ENCODE data around the gene CCBE1. TPM values are rescaled to one million over a fixed set of nuclear protein-coding genes. Genes with fewer than 3 reads are reported as not detected.

Gene CCBE1
- total and polyA plus RNA-seq, 2 donors (not counting 1 experiment from before 2014, with no cell fraction given), result 122 TPM

DNA sequence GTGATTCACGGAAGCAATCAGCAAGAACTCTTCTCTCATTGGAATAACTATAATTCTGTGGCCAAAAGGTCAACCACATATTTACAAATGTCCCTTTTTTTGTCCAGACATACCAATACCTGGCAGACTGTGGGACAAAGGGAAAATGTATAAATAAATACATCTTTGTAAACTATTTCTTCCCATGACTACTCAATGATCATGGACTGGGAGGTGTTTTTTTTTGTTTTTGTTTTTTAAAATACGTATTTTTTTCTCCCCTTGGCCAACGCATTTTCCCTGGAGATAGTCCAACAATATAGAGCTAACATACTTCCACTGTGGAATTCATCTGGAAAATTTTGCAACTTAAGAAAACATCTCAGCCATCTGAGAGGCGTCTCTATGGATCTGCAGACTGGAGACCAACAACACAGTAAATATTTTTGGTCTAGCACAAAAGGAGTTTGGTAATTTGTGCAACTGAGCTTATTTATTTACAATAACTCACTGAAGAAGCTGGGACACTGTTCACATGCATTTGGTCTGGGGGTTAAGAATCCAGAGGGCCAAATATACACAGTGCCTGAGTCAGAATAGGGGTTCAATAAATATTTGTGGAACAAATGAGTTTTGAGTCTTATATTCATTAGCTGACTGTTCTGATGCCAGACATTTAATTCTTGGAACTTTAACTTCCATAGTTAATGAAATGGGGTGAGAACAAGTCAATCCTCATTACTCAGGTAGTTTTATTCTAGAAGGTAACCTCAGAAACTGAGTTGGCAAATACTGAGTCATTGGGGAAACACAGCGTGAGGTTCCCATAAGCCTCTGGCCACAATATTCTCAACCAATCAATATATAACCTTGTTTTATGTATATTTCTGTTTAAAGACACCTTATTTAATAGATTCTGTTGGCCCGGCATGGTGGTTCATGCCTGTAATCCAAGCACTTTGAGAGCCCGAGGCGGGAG lies 36.2 kb downstream of the CCBE1 start:
- peak; percentile 47 to 83 for DNase-seq (ENCODE audit: low read depth in 2 of 2)
- Histone ChIP-seq H4K20me1 (ENCODE audit: control insufficient read depth, extremely low read depth, insufficient read depth, low read length) (no peaks in the 10 kb centered on the region), H3K79me2 (ENCODE audit: control insufficient read depth, insufficient read depth, low read length) (peaks cover 93% of the 10 kb centered on the region), H3K36me3 (ENCODE audit: control insufficient read depth, insufficient read depth, low read length) (no peaks in the 10 kb centered on the region), H3K27ac (ENCODE audit: insufficient read depth, low read length) (peak overlapping the region; percentile 12), H3K4me3 (replicated peaks in 1 of 4; ENCODE audit: control extremely low read depth in 1 of 4, insufficient read depth in 1 of 4, low read depth in 3 of 4, low read length in 4 of 4) (peak overlapping the region in 1 of 4 experiments; percentile 66), H3K4me1 (ENCODE audit: control insufficient read depth, extremely low read depth, insufficient read depth, low read length) (peaks cover 28% of the 10 kb centered on the region), H3K9me3 (ENCODE audit: control insufficient read depth, insufficient read depth, low read depth, low read length) (no peaks in the 10 kb centered on the region), H3K9ac (ENCODE audit: insufficient read depth, low read length) (no peak overlapping the region), H2AFZ (ENCODE audit: low read length) (no peak overlapping the region), H3K4me2 (ENCODE audit: extremely low read depth, insufficient read depth, low read length) (peak overlapping the region; percentile 79), H3K27me3 (ENCODE audit: control insufficient read depth, insufficient read depth, low read length) (no peaks in the 10 kb centered on the region)
- TF ChIP-seq EZH2 (IDR thresholded peaks at IDR 0.05; ENCODE audit: low read length, missing control alignments) (no peak), CTCF (conservative IDR thresholded peaks at IDR 0.05 in 1 of 2, IDR thresholded peaks at IDR 0.05 in 1 of 2; ENCODE audit: low read depth in 1 of 2, low read length in 2 of 2) (no peak)

DNA sequence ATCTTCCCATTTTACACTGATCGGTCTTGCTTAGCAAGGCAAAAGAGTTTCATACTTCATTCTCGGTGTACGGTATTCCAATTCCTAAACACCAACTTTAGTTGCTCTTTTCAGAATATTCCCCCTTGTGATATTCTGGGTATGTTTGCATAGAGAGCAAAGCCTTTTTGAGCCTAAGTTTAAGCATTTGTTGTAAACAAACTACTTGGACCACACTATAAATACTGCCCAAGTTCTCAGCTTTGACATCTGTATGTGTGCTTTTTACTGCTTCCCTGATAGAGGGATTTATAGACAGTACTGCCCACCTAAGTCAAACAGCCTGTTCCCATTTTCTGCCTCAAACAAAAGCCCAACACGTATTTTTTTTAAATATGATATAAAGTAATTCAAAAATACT lies 36.9 kb downstream of the CCBE1 start:
- Histone ChIP-seq H3K27ac (ENCODE audit: insufficient read depth, low read length) (no peak overlapping the region), H3K4me2 (ENCODE audit: extremely low read depth, insufficient read depth, low read length) (peak overlapping the region; percentile 79), H3K4me1 (ENCODE audit: control insufficient read depth, extremely low read depth, insufficient read depth, low read length) (peaks cover 28% of the 10 kb centered on the region), H3K4me3 (replicated peaks in 1 of 4; ENCODE audit: control extremely low read depth in 1 of 4, insufficient read depth in 1 of 4, low read depth in 3 of 4, low read length in 4 of 4) (peak overlapping the region in 3 of 4 experiments; percentile 21 to 66 (median 54)), H2AFZ (ENCODE audit: low read length) (no peak overlapping the region), H3K9ac (ENCODE audit: insufficient read depth, low read length) (no peak overlapping the region), H3K9me3 (ENCODE audit: control insufficient read depth, insufficient read depth, low read depth, low read length) (no peaks in the 10 kb centered on the region), H3K79me2 (ENCODE audit: control insufficient read depth, insufficient read depth, low read length) (peaks cover 94% of the 10 kb centered on the region), H3K36me3 (ENCODE audit: control insufficient read depth, insufficient read depth, low read length) (no peaks in the 10 kb centered on the region), H3K27me3 (ENCODE audit: control insufficient read depth, insufficient read depth, low read length) (no peaks in the 10 kb centered on the region), H4K20me1 (ENCODE audit: control insufficient read depth, extremely low read depth, insufficient read depth, low read length) (no peaks in the 10 kb centered on the region)
- peak in 1 of 2 donors; percentile 36 for DNase-seq (ENCODE audit: low read depth in 2 of 2)
- TF ChIP-seq EZH2 (IDR thresholded peaks at IDR 0.05; ENCODE audit: low read length, missing control alignments) (no peak), CTCF (conservative IDR thresholded peaks at IDR 0.05 in 1 of 2, IDR thresholded peaks at IDR 0.05 in 1 of 2; ENCODE audit: low read depth in 1 of 2, low read length in 2 of 2) (no peak)

DNA sequence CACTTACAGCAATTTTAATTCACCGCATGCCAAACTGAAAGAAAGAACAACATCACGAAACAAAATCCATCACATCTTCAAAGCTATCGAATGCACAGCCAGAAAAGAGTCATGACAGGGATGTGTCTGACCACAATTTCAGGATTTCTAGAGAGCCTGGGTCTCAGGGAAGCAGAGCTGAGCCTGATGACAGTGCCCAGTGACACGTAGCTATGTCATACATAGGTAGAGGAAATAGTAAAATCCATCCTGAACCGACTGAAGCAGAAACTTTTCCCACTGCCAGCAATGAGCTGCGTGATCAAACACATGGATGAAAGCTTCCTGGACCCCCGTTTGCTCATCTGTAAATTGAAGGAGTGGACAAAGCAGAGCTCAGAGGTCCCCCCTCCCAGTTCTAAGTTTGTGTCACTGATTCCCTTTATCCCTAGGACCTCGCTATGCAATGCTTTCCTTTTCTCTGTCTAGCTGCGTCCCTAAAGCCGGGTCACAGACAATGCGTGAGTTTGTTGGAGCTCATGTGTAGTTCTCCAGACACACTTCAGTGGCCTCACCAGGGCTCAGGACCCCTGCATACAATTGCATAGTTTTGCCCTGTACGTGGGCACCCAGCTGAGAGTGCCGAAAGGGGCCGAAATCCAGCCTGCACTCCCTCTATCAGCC lies 37.6 kb downstream of the CCBE1 start:
- H4K20me1 ChIP-seq (ENCODE audit: control insufficient read depth, extremely low read depth, insufficient read depth, low read length), result no peaks in the 10 kb centered on the region
- DNase-seq (ENCODE audit: low read depth in 2 of 2), result peak; percentile 25 to 42
- peaks cover 96% of the 10 kb centered on the region for H3K79me2 ChIP-seq (ENCODE audit: control insufficient read depth, insufficient read depth, low read length)
- no peaks in the 10 kb centered on the region for H3K36me3 ChIP-seq (ENCODE audit: control insufficient read depth, insufficient read depth, low read length)
- H3K4me2 ChIP-seq (ENCODE audit: extremely low read depth, insufficient read depth, low read length), result peak overlapping the region; percentile 79
- H3K4me3 ChIP-seq (replicated peaks in 1 of 4; ENCODE audit: control extremely low read depth in 1 of 4, insufficient read depth in 1 of 4, low read depth in 3 of 4, low read length in 4 of 4), result peak overlapping the region; percentile 16 to 66 (median 38)
- H3K27me3 ChIP-seq (ENCODE audit: control insufficient read depth, insufficient read depth, low read length), result no peaks in the 10 kb centered on the region
- peak overlapping the region; percentile 6 for H3K27ac ChIP-seq (ENCODE audit: insufficient read depth, low read length)
- no peak overlapping the region for H3K9ac ChIP-seq (ENCODE audit: insufficient read depth, low read length)
- no peak overlapping the region for H2AFZ ChIP-seq (ENCODE audit: low read length)
- H3K4me1 ChIP-seq (ENCODE audit: control insufficient read depth, extremely low read depth, insufficient read depth, low read length), result peaks cover 21% of the 10 kb centered on the region
- H3K9me3 ChIP-seq (ENCODE audit: control insufficient read depth, insufficient read depth, low read depth, low read length), result no peaks in the 10 kb centered on the region
- TF ChIP-seq CTCF (conservative IDR thresholded peaks at IDR 0.05 in 1 of 2, IDR thresholded peaks at IDR 0.05 in 1 of 2; ENCODE audit: low read depth in 1 of 2, low read length in 2 of 2) (no peak), EZH2 (IDR thresholded peaks at IDR 0.05; ENCODE audit: low read length, missing control alignments) (no peak)
